Colonic mucosa (tissue), 4 donors: Measurements from ENCODE around the gene DENND6B. TPM values are rescaled to one million over a fixed set of nuclear protein-coding genes. Genes with fewer than 3 reads are reported as not detected.

ENCODE experiments used
- DNase-seq: peaks from one replicate; pipeline ENCODE4 v3.0.0-alpha.2; 2020
- H3K27ac ChIP-seq: fragments of 200-600 bp; one replicate; pipeline ENCODE4 v1.8.0; 2021
- H3K27me3 ChIP-seq: fragments of 200-600 bp; one replicate; pipeline ENCODE4 v1.8.0; 2021
- H3K36me3 ChIP-seq: fragments of 200-600 bp; one replicate; pipeline ENCODE4 v1.8.0; 2021
- H3K4me1 ChIP-seq: fragments of 200-600 bp; one replicate; pipeline ENCODE4 v1.8.0; 2021; ENCODE audit warnings: mild to moderate bottlenecking
- H3K4me3 ChIP-seq: fragments of 200-600 bp; one replicate; pipeline ENCODE4 v1.8.0; 2021
- H3K9ac ChIP-seq, 2 donors: one replicate each; pipeline ENCODE4 v1.7.0; 2013; ENCODE audit warnings: control low read depth in 2 of 2, low read depth in 2 of 2, low read length in 2 of 2
- H3K9me3 ChIP-seq: fragments of 200-600 bp; one replicate; pipeline ENCODE4 v1.8.0; 2021
- CTCF ChIP-seq: fragments of 200-600 bp; IDR thresholded peaks from one replicate; pipeline ENCODE4 v1.8.0; 2022; ENCODE audit warnings: antibody characterized with exemption, mild to moderate bottlenecking
- intact Hi-C: fragments of 100-400 bp; cut with DNase I; formaldehyde crosslinking; loops from one replicate; pipeline ENCODE4 v1.14.1; 2022
- total RNA-seq, 2 donors: library from RNA; stranded (reverse); fragmentation: NEBNext Ultra II Directional in 1 of 2; extraction: Animal tissue kit (Norgen Biotek cat#: 25700) in 1 of 2; gene quantifications; one replicate each; pipeline ENCODE4 v1.2.1, GENCODE V29; 2021
- donor health status: healthy.
- donor health status: DM: no; HTN: no; CAD: no.
- donor health status: DM: no; HTN: no; CAD: no.

The DENND6B gene
- total RNA-seq, 2 donors from 2014 or later = 2.4 to 4.0 TPM

GRCh38 chr22:50281384-50281760 lies 45.4 kb downstream of the DENND6B start:
- H3K36me3 ChIP-seq = peaks cover 38% of the 10 kb centered on the region
- H3K27ac ChIP-seq = no peak overlapping the region
- TF ChIP-seq CTCF = no peak
- no peaks in the 10 kb centered on the region for H3K4me1 ChIP-seq
- H3K9me3 ChIP-seq = no peaks in the 10 kb centered on the region
- DNase-seq = no peak
- H3K9ac ChIP-seq = no peak overlapping the region
- no peak overlapping the region for H3K4me3 ChIP-seq
- H3K27me3 ChIP-seq = no peaks in the 10 kb centered on the region
- intact Hi-C loops = no loop called here

- intact Hi-C loops = no loop called here
- Histone ChIP-seq H3K4me1 (no peaks in the 10 kb centered on the region), H3K9ac (no peak overlapping the region), H3K4me3 (no peak overlapping the region), H3K27me3 (no peaks in the 10 kb centered on the region), H3K9me3 (no peaks in the 10 kb centered on the region), H3K36me3 (peaks cover 38% of the 10 kb centered on the region), H3K27ac (no peak overlapping the region)
- DNase-seq = no peak
- TF ChIP-seq CTCF = no peak
Measured at GRCh38 chr22:50280708-50281383, 46.0 kb downstream of the DENND6B start.

GRCh38 chr22:50280022-50280707 lies 46.6 kb downstream of the DENND6B start:
- no peak for DNase-seq
- H3K27me3 ChIP-seq = no peaks in the 10 kb centered on the region
- H3K9me3 ChIP-seq = no peaks in the 10 kb centered on the region
- no peak overlapping the region for H3K9ac ChIP-seq
- no peak overlapping the region for H3K27ac ChIP-seq
- intact Hi-C loops = no loop called here
- TF ChIP-seq CTCF = no peak
- H3K4me1 ChIP-seq = no peaks in the 10 kb centered on the region
- H3K4me3 ChIP-seq = no peak overlapping the region
- peaks cover 45% of the 10 kb centered on the region for H3K36me3 ChIP-seq

GRCh38 chr22:50278956-50279619 lies 47.7 kb downstream of the DENND6B start:
- peaks cover 46% of the 10 kb centered on the region for H3K36me3 ChIP-seq
- no peaks in the 10 kb centered on the region for H3K9me3 ChIP-seq
- no peak overlapping the region for H3K9ac ChIP-seq
- H3K27me3 ChIP-seq = no peaks in the 10 kb centered on the region
- DNase-seq = no peak
- H3K27ac ChIP-seq = no peak overlapping the region
- no peak overlapping the region for H3K4me3 ChIP-seq
- no peak for TF ChIP-seq CTCF
- intact Hi-C loops = loop anchor here (5.0 kb wide), 1 partner anchor 63 kb away; the partner anchor contains the start of gene PPP6R2
- no peaks in the 10 kb centered on the region for H3K4me1 ChIP-seq

- Histone ChIP-seq H3K36me3 (peaks cover 46% of the 10 kb centered on the region), H3K9me3 (no peaks in the 10 kb centered on the region), H3K4me3 (no peak overlapping the region), H3K9ac (no peak overlapping the region), H3K27ac (no peak overlapping the region), H3K4me1 (no peaks in the 10 kb centered on the region), H3K27me3 (no peaks in the 10 kb centered on the region)
- TF ChIP-seq CTCF = no peak
- intact Hi-C loops = loop anchor here (5.0 kb wide), 1 partner anchor 64 kb away; the partner anchor contains the start of gene PPP6R2
- no peak for DNase-seq
Measured at GRCh38 chr22:50278461-50278860, 48.4 kb downstream of the DENND6B start.
